Measurements from ENCODE around the gene TRIM44. TPM values are rescaled to one million over a fixed set of nuclear protein-coding genes. Genes with fewer than 3 reads are reported as not detected.

The TRIM44 gene
- total RNA-seq, 1 experiment from 2014 or later = 191 TPM

DNA sequence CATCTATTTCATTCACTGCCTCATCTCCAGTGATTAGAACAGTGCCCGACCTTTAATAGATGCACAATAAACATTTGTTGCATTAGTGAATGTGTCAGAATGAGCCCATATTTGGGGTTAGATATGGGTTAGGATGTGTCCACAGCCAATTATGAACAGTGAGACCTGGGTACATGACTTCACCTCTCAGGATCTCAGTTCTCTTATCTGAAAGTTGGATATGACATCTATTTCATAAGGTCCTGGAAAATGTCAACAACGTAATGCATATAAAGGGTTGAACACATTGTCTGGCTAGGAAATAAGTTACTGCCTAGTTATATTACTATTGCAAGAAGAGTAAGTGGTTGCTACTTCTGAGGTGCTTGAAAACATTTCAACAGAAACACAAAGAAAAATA is 201.6 kb downstream of the TRIM44 start:
- BruUV-seq (replicated peaks) = no TSS peak

DNA sequence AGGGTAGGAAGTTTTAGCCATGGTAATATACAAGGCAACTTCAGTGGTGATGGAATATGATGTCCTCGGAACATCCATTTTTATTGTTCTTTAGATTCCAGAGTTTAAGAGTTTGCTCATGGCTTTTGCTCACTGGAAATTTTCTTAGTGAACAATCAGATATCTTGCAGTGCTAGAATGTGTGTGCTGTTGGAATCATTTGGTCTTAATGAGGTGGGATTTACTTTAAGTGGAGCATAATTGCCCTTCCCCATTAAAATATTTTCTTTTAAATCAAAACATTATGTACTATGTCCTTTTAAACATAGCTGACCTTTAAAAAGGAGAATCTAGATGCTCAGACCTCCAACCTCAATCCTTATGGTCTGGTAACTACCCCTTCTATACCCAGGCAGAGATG is 204.0 kb downstream of the TRIM44 start:
- intact Hi-C loops (cut with micrococcal nuclease; ENCODE audit: unreplicated experiment) = loop anchor here (5.0 kb wide), 1 partner anchor 51 kb away; no protein-coding TSS in a partner anchor
- ChIA-PET POLR2A (ENCODE audit: low non-redundant PET) (no interaction called here), CTCF (no interaction called here)
- Histone ChIP-seq H3K27me3 (replicated peaks; ENCODE audit: insufficient read depth, low read depth, low read length, poor library complexity) (no peaks in the 10 kb centered on the region), H3K4me1 (ENCODE audit: insufficient read depth, low read length, poor library complexity, severe bottlenecking) (no peaks in the 10 kb centered on the region), H3K4me3 (ENCODE audit: low read depth, low read length, poor library complexity, severe bottlenecking) (no peak overlapping the region), H3K9me3 (ENCODE audit: low read depth, low read length, poor library complexity, severe bottlenecking) (peaks cover 21% of the 10 kb centered on the region), H3K27ac (ENCODE audit: low read depth, low read length, poor library complexity, severe bottlenecking) (no peak overlapping the region), H3K36me3 (ENCODE audit: insufficient read depth, low read length, poor library complexity, severe bottlenecking) (no peaks in the 10 kb centered on the region)
- TF ChIP-seq EZH2 (IDR thresholded peaks at IDR 0.05; ENCODE audit: borderline replicate concordance, low read depth, low read length, poor library complexity, severe bottlenecking) = no peak
- BruUV-seq (replicated peaks) = no TSS peak
- DNase-seq (ENCODE audit: low spot score) = no peak

More for the DNA sequence above, 201.6 kb downstream of the TRIM44 start:
- ChIA-PET CTCF (no interaction called here), POLR2A (ENCODE audit: low non-redundant PET) (no interaction called here)
- DNase-seq (ENCODE audit: low spot score) = no peak
- intact Hi-C loops (cut with micrococcal nuclease; ENCODE audit: unreplicated experiment) = no loop called here
- no peaks in the 10 kb centered on the region for H3K36me3 ChIP-seq (ENCODE audit: insufficient read depth, low read length, poor library complexity, severe bottlenecking)
- peaks cover 12% of the 10 kb centered on the region for H3K9me3 ChIP-seq (ENCODE audit: low read depth, low read length, poor library complexity, severe bottlenecking)
- no peak for TF ChIP-seq EZH2 (IDR thresholded peaks at IDR 0.05; ENCODE audit: borderline replicate concordance, low read depth, low read length, poor library complexity, severe bottlenecking)
- TF ChIP-seq, protein P1, sequence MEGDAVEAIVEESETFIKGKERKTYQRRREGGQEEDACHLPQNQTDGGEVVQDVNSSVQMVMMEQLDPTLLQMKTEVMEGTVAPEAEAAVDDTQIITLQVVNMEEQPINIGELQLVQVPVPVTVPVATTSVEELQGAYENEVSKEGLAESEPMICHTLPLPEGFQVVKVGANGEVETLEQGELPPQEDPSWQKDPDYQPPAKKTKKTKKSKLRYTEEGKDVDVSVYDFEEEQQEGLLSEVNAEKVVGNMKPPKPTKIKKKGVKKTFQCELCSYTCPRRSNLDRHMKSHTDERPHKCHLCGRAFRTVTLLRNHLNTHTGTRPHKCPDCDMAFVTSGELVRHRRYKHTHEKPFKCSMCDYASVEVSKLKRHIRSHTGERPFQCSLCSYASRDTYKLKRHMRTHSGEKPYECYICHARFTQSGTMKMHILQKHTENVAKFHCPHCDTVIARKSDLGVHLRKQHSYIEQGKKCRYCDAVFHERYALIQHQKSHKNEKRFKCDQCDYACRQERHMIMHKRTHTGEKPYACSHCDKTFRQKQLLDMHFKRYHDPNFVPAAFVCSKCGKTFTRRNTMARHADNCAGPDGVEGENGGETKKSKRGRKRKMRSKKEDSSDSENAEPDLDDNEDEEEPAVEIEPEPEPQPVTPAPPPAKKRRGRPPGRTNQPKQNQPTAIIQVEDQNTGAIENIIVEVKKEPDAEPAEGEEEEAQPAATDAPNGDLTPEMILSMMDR (conservative IDR thresholded peaks at IDR 0.05; ENCODE audit: low read depth, low read length) = no peak
- no peaks in the 10 kb centered on the region for H3K4me1 ChIP-seq (ENCODE audit: insufficient read depth, low read length, poor library complexity, severe bottlenecking)
- H3K4me3 ChIP-seq (ENCODE audit: low read depth, low read length, poor library complexity, severe bottlenecking) = no peak overlapping the region
- no peak overlapping the region for H3K27ac ChIP-seq (ENCODE audit: low read depth, low read length, poor library complexity, severe bottlenecking)
- no peaks in the 10 kb centered on the region for H3K27me3 ChIP-seq (replicated peaks; ENCODE audit: insufficient read depth, low read depth, low read length, poor library complexity)

Other genes starting within 250 kb of the TRIM44 start
- 0.11 TPM in 1 of 2 replicates, not detected in the other for gene SLC1A2, start 243.2 kb upstream of the TRIM44 start, total RNA-seq (2021)
- 0.39 and 0.62 TPM in 2 replicates for gene PAMR1, start 137.2 kb upstream of the TRIM44 start, total RNA-seq (2021)
- 40.4 and 50.1 TPM in 2 replicates for gene FJX1, start 44.3 kb upstream of the TRIM44 start, total RNA-seq (2021)